A673 (cell line): ENCODE results near the gene NUBPL. TPM values are rescaled to one million over a fixed set of nuclear protein-coding genes. Genes with fewer than 3 reads are reported as not detected.
"Not testable (repeated sequence)": the region's sequence is repeated elsewhere in the genome, so short reads cannot be mapped to it uniquely, and the experiment has no call there.

Experiments
- BruUV-seq: library from RNA; stranded (reverse); fragments of 400-500 nt; replicated peaks from 2 replicates; lab custom pipeline; 2021; lab: Mats Ljungman, UMichigan
- CTCF ChIA-PET: fragments of 300-600 bp; sonication (Branson Sonifier 250); formaldehyde crosslinking; loops from one replicate; lab custom pipeline; 2022; ENCODE audit warnings: antibody characterized with exemption; lab: Charles Lee
- POLR2A ChIA-PET: fragments of 300-600 bp; sonication (Branson Sonifier 250); formaldehyde crosslinking; loops from one replicate; lab custom pipeline; 2022; ENCODE audit warnings: antibody characterized with exemption; ENCODE audit not compliant: low non-redundant PET; lab: Charles Lee
- DNase-seq: peaks from one replicate; pipeline ENCODE4 v3.0.0-alpha.2; 2015; ENCODE audit warnings: low spot score
- H3K27ac ChIP-seq: fragments of 200-600 bp; sonication (generic); 2 replicates; pipeline ENCODE4 v1.5.1; 2016; ENCODE audit warnings: mixed run types, low read depth, mild to moderate bottlenecking, mixed read lengths, antibody characterized with exemption, low read length; ENCODE audit not compliant: poor library complexity, severe bottlenecking
- H3K27me3 ChIP-seq: fragments of 200-600 bp; sonication (generic); replicated peaks from 2 replicates; pipeline ENCODE4 v1.6.1; 2017; ENCODE audit warnings: mixed run types, low read depth, mild to moderate bottlenecking, mixed read lengths, antibody characterized with exemption, low read length; ENCODE audit not compliant: insufficient read depth, poor library complexity
- H3K36me3 ChIP-seq: fragments of 200-600 bp; sonication (generic); 2 replicates; pipeline ENCODE4 v1.6.1; 2016; ENCODE audit warnings: mixed run types, mild to moderate bottlenecking, mixed read lengths, antibody characterized with exemption, low read length; ENCODE audit not compliant: insufficient read depth, poor library complexity, severe bottlenecking
- H3K4me1 ChIP-seq: fragments of 200-600 bp; sonication (generic); 2 replicates; pipeline ENCODE4 v1.6.1; 2017; ENCODE audit warnings: mixed run types, mild to moderate bottlenecking, mixed read lengths, antibody characterized with exemption, low read length; ENCODE audit not compliant: insufficient read depth, poor library complexity, severe bottlenecking
- H3K4me3 ChIP-seq: fragments of 200-600 bp; sonication (generic); 2 replicates; pipeline ENCODE4 v1.5.1; 2016; ENCODE audit warnings: low read depth, mixed run types, mild to moderate bottlenecking, mixed read lengths, low read length; ENCODE audit not compliant: poor library complexity, severe bottlenecking
- H3K9me3 ChIP-seq: fragments of 200-600 bp; sonication (generic); 2 replicates; pipeline ENCODE4 v1.6.1; 2016; ENCODE audit warnings: mixed run types, low read depth, mild to moderate bottlenecking, mixed read lengths, antibody characterized with exemption, low read length; ENCODE audit not compliant: poor library complexity, severe bottlenecking
- CTCF ChIP-seq: fragments of 300-800, 200-600 bp; sonication (generic); conservative IDR thresholded peaks from 2 replicates; pipeline ENCODE4 v1.5.1; 2017; ENCODE audit warnings: low read depth, mild to moderate bottlenecking, antibody characterized with exemption, low read length, moderate library complexity, mixed read lengths
- EZH2 ChIP-seq: fragments of 200-600 bp; sonication (generic); IDR thresholded peaks from 2 replicates; pipeline ENCODE4 v1.6.1; 2017; ENCODE audit warnings: borderline replicate concordance, low read depth, mild to moderate bottlenecking, mixed read lengths, antibody characterized with exemption, low read length; ENCODE audit not compliant: poor library complexity, severe bottlenecking
- intact Hi-C: fragments of 100-400 bp; cut with micrococcal nuclease; formaldehyde crosslinking; loops from one replicate; pipeline ENCODE4 v1.10.0; 2022; ENCODE audit not compliant: unreplicated experiment
- total RNA-seq: library from RNA; stranded (reverse); gene quantifications from 2 replicates; pipeline ENCODE4 v1.2.3, GENCODE V29; 2021

Gene NUBPL
- total RNA-seq, 1 experiment from 2014 or later = 15.5 TPM

DNA sequence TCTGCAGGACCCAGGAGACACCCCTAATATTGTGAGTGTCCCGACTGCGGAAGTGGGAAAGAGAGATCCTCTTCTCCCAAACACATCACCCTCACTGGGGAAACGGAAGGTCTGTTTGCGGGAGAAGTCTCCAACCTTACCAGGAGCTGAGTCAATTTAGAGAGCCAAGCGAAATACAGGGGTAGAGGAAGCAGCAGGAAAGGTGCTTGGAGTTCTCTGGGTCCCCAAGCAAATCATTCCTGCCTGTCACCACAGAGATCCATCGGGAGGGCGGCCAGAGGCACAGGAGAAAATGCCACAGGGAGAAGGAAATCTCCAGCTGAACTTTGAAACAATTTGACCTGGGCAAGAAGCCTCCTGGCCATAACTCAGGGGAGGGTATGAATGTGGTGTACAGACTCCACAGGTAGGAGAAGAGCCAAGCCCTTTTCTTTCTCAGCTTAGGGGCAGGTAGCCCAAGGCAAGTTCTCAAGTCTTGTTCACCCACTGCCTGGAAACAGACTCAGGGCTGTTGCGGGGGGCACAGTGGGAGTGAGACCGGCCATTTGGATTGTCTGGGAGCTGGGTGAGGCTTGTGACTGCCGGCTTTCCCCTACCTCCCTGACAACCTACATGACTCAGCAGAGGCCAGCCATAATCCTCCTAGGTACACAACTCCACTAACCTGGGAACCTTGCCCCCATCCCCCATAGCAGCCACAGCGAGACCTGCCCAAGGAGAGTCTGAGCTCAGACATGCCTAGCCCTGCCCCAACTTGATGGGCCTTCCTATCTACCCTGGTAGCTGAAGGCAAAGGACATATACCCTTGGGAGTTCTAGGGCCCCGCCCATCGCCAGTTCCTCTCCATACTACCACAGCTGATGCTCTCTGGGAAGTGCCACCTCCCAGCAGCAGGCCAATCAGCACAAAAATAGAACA lies 304.0 kb downstream of the NUBPL start:
- Histone ChIP-seq H3K4me1 (no peaks in the 10 kb centered on the region), H3K27ac (no peak overlapping the region), H3K4me3 (no peak overlapping the region), H3K36me3 (no peaks in the 10 kb centered on the region), H3K27me3 (no peaks in the 10 kb centered on the region), H3K9me3 (no peaks in the 10 kb centered on the region)
- POLR2A ChIA-PET = no interaction called here
- BruUV-seq = no TSS peak
- no peak for TF ChIP-seq EZH2
- no peak for TF ChIP-seq CTCF
- CTCF ChIA-PET = no interaction called here
- intact Hi-C loops = no loop called here
- no peak for DNase-seq

DNA sequence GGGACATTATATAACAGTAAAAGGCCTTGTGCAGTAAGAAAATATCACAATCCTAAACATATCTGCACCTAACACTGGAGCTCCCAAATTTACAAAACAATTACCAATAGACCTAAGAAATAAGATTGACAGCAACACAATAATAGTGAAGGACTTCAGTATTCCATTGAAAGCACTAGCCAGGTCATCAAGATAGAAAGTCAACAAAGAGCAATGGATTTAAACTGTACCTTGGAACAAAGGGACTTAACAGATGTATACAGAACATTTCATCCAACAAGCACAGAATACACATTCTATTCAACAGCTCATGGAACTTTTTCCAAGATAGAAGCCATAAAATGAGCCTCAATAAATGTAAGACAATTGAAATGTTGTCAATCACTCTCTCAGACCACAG lies 306.4 kb downstream of the NUBPL start:
- ChIA-PET POLR2A (no interaction called here), CTCF (no interaction called here)
- no peak overlapping the region for H3K4me3 ChIP-seq
- TF ChIP-seq EZH2 (no peak), CTCF (no peak)
- H3K27me3 ChIP-seq = no peaks in the 10 kb centered on the region
- H3K4me1 ChIP-seq = no peaks in the 10 kb centered on the region
- no peaks in the 10 kb centered on the region for H3K36me3 ChIP-seq
- H3K27ac ChIP-seq = no peak overlapping the region
- intact Hi-C loops = no loop called here
- no peaks in the 10 kb centered on the region for H3K9me3 ChIP-seq
- BruUV-seq = no TSS peak
- DNase-seq = no peak

GRCh38 chr14:31868096-31868495 lies 306.9 kb downstream of the NUBPL start:
- H3K9me3 ChIP-seq, H3K27me3 ChIP-seq, intact Hi-C loops, H3K4me3 ChIP-seq, H3K4me1 ChIP-seq, POLR2A ChIA-PET, CTCF ChIA-PET, BruUV-seq, H3K36me3 ChIP-seq, DNase-seq, H3K27ac ChIP-seq: not testable (repeated sequence)
